Cerebellar cortex (tissue), 1 donor: ENCODE data around the gene OR4D2.
A peak's percentile ranks its signal among the peaks of the same experiment; 100 is the strongest.

ENCODE experiments used
- DNase-seq: peaks from one replicate; pipeline ENCODE4 v3.0.0-alpha.2; 2015; ENCODE audit warnings: low spot score

OR4D2 gene

GRCh38 chr17:58174871-58175270 lies 8.1 kb downstream of the OR4D2 start:
- DNase-seq: no peak

GRCh38 chr17:58176200-58176599 lies 9.4 kb downstream of the OR4D2 start:
- no peak for DNase-seq

GRCh38 chr17:58181796-58182195 lies 15.0 kb downstream of the OR4D2 start:
- DNase-seq: peak; percentile 70

- DNase-seq: no peak
These were observed 16.7 kb downstream of the OR4D2 start for GRCh38 chr17:58183514-58183913.

GRCh38 chr17:58184308-58184985 lies 17.7 kb downstream of the OR4D2 start:
- no peak for DNase-seq

GRCh38 chr17:58184986-58185761 lies 18.4 kb downstream of the OR4D2 start:
- DNase-seq: no peak

GRCh38 chr17:58186591-58186990 lies 19.8 kb downstream of the OR4D2 start:
- DNase-seq: no peak

GRCh38 chr17:58187063-58187462 lies 20.3 kb downstream of the OR4D2 start:
- DNase-seq: no peak

- no peak for DNase-seq
These were observed 20.9 kb downstream of the OR4D2 start for GRCh38 chr17:58187675-58188074.

- DNase-seq: no peak
These were observed 22.8 kb downstream of the OR4D2 start for GRCh38 chr17:58189436-58190146.

GRCh38 chr17:58191241-58191896 lies 24.6 kb downstream of the OR4D2 start:
- no peak for DNase-seq

- DNase-seq: no peak
These were observed 25.8 kb downstream of the OR4D2 start, which contains the start of gene EPX for GRCh38 chr17:58192612-58193011. EPX (plus strand) TSS chr17:58192726; CDS start chr17:58192847, 121 bp downstream.

- DNase-seq: no peak
These were observed 27.0 kb downstream of the OR4D2 start for GRCh38 chr17:58193641-58194255.

GRCh38 chr17:58195518-58196123 lies 28.8 kb downstream of the OR4D2 start:
- no peak for DNase-seq

GRCh38 chr17:58196610-58197009 lies 29.8 kb downstream of the OR4D2 start:
- no peak for DNase-seq

GRCh38 chr17:58200024-58200633 lies 33.3 kb downstream of the OR4D2 start:
- DNase-seq: peak; percentile 44

GRCh38 chr17:58202859-58203258 lies 36.1 kb downstream of the OR4D2 start:
- DNase-seq: no peak

- no peak for DNase-seq
These were observed 38.0 kb downstream of the OR4D2 start for GRCh38 chr17:58204796-58205195.

- no peak for DNase-seq
These were observed 39.2 kb downstream of the OR4D2 start for GRCh38 chr17:58205936-58206335.

- DNase-seq: no peak
These were observed 40.7 kb downstream of the OR4D2 start for GRCh38 chr17:58207451-58207850.

- DNase-seq: no peak
These were observed 41.6 kb downstream of the OR4D2 start for GRCh38 chr17:58208344-58208743.
